DOHH2 (cell line): ENCODE measurements around the gene TRMT11.
"Not testable (repeated sequence)": the region's sequence is repeated elsewhere in the genome, so short reads cannot be mapped to it uniquely, and the experiment has no call there.

Experiments used
- H3F3A ChIP-seq: fragments of 200-600 bp; sonication (generic), shearing (Covaris generic); 2 replicates; pipeline ENCODE4 v1.6.0; 2016; ENCODE audit warnings: antibody characterized with exemption, mild to moderate bottlenecking; ENCODE audit not compliant: control insufficient read depth, insufficient read depth
- H3K27ac ChIP-seq: fragments of 200-600 bp; sonication (generic); 2 replicates; pipeline ENCODE4 v1.5.1; 2014; ENCODE audit warnings: low read depth, mild to moderate bottlenecking, low read length, moderate library complexity
- H3K27me3 ChIP-seq: fragments of 200-600 bp; sonication (generic); 2 replicates; pipeline ENCODE4 v1.6.1; 2014; ENCODE audit warnings: mild to moderate bottlenecking, low read length, mixed read lengths; ENCODE audit not compliant: control insufficient read depth
- H3K36me3 ChIP-seq: fragments of 200-600 bp; sonication (generic); 2 replicates; pipeline ENCODE4 v1.6.1; 2014; ENCODE audit warnings: mild to moderate bottlenecking, low read length, moderate library complexity, mixed read lengths; ENCODE audit not compliant: control insufficient read depth
- H3K4me1 ChIP-seq: fragments of 200-600 bp; sonication (generic); 2 replicates; pipeline ENCODE4 v1.6.1; 2014; ENCODE audit warnings: mild to moderate bottlenecking, low read length, mixed read lengths; ENCODE audit not compliant: control insufficient read depth
- H3K4me2 ChIP-seq: fragments of 200-600 bp; sonication (generic); 2 replicates; pipeline ENCODE4 v1.6.0; 2014; ENCODE audit warnings: mild to moderate bottlenecking, low read length, moderate library complexity
- H3K4me3 ChIP-seq: fragments of 200-600 bp; sonication (generic); 2 replicates; pipeline ENCODE4 v1.5.1; 2014; ENCODE audit warnings: mild to moderate bottlenecking, low read length, mixed read lengths
- H3K79me2 ChIP-seq: fragments of 200-600 bp; sonication (generic); 2 replicates; pipeline ENCODE4 v1.6.1; 2014; ENCODE audit warnings: mild to moderate bottlenecking, low read length, mixed read lengths; ENCODE audit not compliant: control insufficient read depth
- H3K9me2 ChIP-seq: fragments of 200-600 bp; sonication (generic); replicated peaks from 2 replicates; pipeline ENCODE4 v1.6.1; 2014; ENCODE audit warnings: mild to moderate bottlenecking, low read length, mixed read lengths; ENCODE audit not compliant: control insufficient read depth
- H3K9me3 ChIP-seq: fragments of 200-600 bp; sonication (generic); 2 replicates; pipeline ENCODE4 v1.6.1; 2014; ENCODE audit warnings: antibody characterized with exemption, low read length, mixed read lengths; ENCODE audit not compliant: control insufficient read depth, insufficient read depth
- H4K20me1 ChIP-seq: fragments of 200-600 bp; sonication (generic); 2 replicates; pipeline ENCODE4 v1.6.0; 2014; ENCODE audit warnings: low read depth, mild to moderate bottlenecking, antibody characterized with exemption, low read length, moderate library complexity; ENCODE audit not compliant: control insufficient read depth, insufficient read depth
- EZH2phosphoT487 ChIP-seq: fragments of 200-600 bp; sonication (generic); IDR thresholded peaks from 2 replicates; pipeline ENCODE4 v1.6.1; 2017; ENCODE audit warnings: borderline replicate concordance, mild to moderate bottlenecking, antibody characterized with exemption, low read length, moderate library complexity, mixed read lengths
- TF ChIP-seq, protein P1 (sequence below): fragments of 200-600 bp; sonication (generic); IDR thresholded peaks from one replicate; pipeline ENCODE4 v1.5.1; 2014; ENCODE audit warnings: antibody characterized with exemption, mild to moderate bottlenecking, low read depth, low read length; ENCODE audit not compliant: poor library complexity, severe bottlenecking

TRMT11 gene

DNA sequence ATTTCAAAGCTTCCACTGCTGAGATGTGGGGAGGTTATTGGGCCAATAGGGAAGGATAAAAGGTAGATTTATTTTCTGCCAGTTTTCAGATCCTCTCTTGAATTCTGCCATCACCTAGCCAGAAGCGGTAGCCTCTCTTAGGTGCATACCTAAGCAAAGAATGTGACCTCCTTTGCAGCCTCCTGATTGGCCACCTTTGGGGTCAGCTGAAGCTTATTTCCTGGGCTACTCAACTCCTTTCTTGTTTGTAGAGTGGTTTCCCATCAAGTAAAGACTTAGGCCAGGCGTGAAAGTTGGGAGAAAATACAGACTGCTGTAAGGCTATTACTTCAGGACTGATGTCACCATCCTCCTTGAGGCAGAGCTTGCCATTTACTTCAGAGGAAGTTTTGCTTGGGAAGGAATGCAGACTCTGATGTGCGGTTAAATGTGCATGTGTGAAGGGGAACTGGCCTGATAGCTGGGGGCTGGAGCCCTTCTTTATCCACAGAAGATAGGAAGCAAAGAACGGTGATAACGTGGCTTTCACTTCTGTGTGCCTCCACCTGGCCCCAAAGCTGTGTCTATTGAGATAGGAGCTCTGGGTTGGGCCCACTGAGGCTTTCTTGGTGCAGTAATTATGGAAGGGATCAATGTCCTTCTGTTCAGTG is 70.1 kb downstream of the TRMT11 start:
- Histone ChIP-seq H3K27ac (no peak overlapping the region), H3K4me1 (no peaks in the 10 kb centered on the region), H3K36me3 (no peaks in the 10 kb centered on the region), H3K9me2 (no peaks in the 10 kb centered on the region), H3K27me3 (no peaks in the 10 kb centered on the region), H3K79me2 (no peaks in the 10 kb centered on the region), H3K4me3 (no peak overlapping the region), H3K9me3 (no peaks in the 10 kb centered on the region), H4K20me1 (no peaks in the 10 kb centered on the region), H3F3A (no peaks in the 10 kb centered on the region), H3K4me2 (no peak overlapping the region)
- TF ChIP-seq EZH2phosphoT487 = no peak
- TF ChIP-seq, protein P1, sequence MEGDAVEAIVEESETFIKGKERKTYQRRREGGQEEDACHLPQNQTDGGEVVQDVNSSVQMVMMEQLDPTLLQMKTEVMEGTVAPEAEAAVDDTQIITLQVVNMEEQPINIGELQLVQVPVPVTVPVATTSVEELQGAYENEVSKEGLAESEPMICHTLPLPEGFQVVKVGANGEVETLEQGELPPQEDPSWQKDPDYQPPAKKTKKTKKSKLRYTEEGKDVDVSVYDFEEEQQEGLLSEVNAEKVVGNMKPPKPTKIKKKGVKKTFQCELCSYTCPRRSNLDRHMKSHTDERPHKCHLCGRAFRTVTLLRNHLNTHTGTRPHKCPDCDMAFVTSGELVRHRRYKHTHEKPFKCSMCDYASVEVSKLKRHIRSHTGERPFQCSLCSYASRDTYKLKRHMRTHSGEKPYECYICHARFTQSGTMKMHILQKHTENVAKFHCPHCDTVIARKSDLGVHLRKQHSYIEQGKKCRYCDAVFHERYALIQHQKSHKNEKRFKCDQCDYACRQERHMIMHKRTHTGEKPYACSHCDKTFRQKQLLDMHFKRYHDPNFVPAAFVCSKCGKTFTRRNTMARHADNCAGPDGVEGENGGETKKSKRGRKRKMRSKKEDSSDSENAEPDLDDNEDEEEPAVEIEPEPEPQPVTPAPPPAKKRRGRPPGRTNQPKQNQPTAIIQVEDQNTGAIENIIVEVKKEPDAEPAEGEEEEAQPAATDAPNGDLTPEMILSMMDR = no peak

- H3K27me3 ChIP-seq = not testable (repeated sequence)
Observed at GRCh38 chr6:126058085-126058484, 71.7 kb downstream of the TRMT11 start.

GRCh38 chr6:126060400-126060799 is 74.1 kb downstream of the TRMT11 start:
- H3F3A ChIP-seq = no peaks in the 10 kb centered on the region
- H3K9me2 ChIP-seq = no peaks in the 10 kb centered on the region
- no peaks in the 10 kb centered on the region for H3K9me3 ChIP-seq
- TF ChIP-seq EZH2phosphoT487 = no peak
- TF ChIP-seq, protein P1 = no peak
- no peaks in the 10 kb centered on the region for H3K4me1 ChIP-seq
- no peak overlapping the region for H3K4me2 ChIP-seq
- no peak overlapping the region for H3K4me3 ChIP-seq
- H4K20me1 ChIP-seq = no peaks in the 10 kb centered on the region
- H3K27ac ChIP-seq = no peak overlapping the region
- no peaks in the 10 kb centered on the region for H3K79me2 ChIP-seq
- no peaks in the 10 kb centered on the region for H3K27me3 ChIP-seq
- no peaks in the 10 kb centered on the region for H3K36me3 ChIP-seq

More at GRCh38 chr6:126058085-126058484, 71.7 kb downstream of the TRMT11 start:
- not testable (repeated sequence) for H3K9me3 ChIP-seq, H4K20me1 ChIP-seq, H3K9me2 ChIP-seq, H3K27ac ChIP-seq, H3K4me2 ChIP-seq, H3K79me2 ChIP-seq, H3F3A ChIP-seq, H3K4me1 ChIP-seq, H3K4me3 ChIP-seq, H3K36me3 ChIP-seq

DNA sequence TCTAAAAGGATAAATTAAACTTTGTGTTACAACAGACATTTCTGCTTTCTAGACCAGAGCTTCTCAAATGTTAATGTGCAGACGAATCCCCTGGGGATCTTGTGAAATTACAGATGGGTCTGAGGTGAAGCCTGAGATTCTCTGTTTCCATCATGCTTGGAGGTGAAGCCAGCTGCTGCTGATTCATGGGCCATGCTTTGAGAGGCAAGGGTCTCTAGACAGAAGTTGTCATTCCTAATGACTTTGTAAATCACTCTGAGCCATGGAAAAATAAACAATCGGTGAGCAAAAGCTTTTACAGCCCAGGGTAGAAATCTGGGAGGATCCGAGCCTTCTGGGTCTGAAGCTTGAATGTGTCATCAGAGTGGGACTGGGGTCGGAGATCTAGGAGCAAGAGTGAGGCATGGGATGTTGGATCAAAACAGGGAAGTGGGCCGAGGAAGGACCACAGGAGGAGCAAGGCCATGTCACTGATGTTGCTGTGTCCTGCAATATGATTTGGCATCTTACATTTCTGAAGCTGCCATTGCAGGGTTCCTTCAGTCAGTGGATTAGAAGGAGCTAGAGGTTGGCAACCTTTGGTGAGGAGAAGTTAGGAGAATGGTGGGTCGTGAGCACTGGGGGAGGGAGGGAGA is 77.3 kb downstream of the TRMT11 start:
- H3K27ac ChIP-seq = no peak overlapping the region
- no peaks in the 10 kb centered on the region for H3K36me3 ChIP-seq
- H3K27me3 ChIP-seq = no peaks in the 10 kb centered on the region
- no peaks in the 10 kb centered on the region for H4K20me1 ChIP-seq
- no peak overlapping the region for H3K4me2 ChIP-seq
- H3K9me2 ChIP-seq = no peaks in the 10 kb centered on the region
- H3F3A ChIP-seq = no peaks in the 10 kb centered on the region
- TF ChIP-seq EZH2phosphoT487 = no peak
- TF ChIP-seq, protein P1 = no peak
- H3K9me3 ChIP-seq = no peaks in the 10 kb centered on the region
- H3K79me2 ChIP-seq = no peaks in the 10 kb centered on the region
- H3K4me1 ChIP-seq = no peaks in the 10 kb centered on the region
- H3K4me3 ChIP-seq = no peak overlapping the region
